ENCODE measurements around the gene SH3D21.

SH3D21 gene

DNA sequence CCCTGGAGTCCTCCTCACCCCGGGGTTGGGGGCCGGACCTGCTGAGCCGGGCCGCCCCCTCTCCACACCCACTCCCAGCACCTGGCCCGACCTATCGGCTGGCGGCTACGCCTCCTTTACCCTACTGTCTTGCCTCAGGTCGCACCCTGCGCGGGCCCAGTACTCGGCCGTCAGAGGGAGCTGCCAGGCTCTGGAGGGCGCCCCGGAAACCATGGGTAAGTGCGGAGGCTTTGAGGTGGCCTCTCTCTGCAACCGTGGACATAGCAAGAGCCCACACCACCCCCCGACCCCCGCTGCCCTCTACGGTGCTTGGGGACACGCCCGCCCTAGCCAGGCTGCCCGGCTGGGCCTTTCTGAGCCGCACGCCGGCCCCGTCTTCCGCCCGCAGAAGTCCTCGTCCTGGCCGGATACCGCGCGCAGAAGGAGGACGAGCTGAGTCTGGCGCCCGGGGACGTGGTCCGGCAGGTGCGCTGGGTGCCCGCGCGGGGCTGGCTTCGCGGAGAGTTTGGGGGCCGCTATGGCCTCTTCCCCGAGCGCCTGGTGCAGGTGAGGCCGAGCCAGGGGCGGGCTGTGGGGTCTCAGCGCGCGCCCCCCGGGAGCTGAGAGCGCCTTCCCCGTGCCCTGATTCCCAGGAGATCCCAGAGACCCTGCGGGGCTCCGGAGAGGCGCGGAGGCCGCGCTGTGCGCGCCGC, at the start of gene SH3D21:
Gene SH3D21 (plus strand): TSS at position 159 of the 692 bp plus-strand sequence. CDS start 53 bp downstream, at position 212.
- no peak for DNase-seq

DNA sequence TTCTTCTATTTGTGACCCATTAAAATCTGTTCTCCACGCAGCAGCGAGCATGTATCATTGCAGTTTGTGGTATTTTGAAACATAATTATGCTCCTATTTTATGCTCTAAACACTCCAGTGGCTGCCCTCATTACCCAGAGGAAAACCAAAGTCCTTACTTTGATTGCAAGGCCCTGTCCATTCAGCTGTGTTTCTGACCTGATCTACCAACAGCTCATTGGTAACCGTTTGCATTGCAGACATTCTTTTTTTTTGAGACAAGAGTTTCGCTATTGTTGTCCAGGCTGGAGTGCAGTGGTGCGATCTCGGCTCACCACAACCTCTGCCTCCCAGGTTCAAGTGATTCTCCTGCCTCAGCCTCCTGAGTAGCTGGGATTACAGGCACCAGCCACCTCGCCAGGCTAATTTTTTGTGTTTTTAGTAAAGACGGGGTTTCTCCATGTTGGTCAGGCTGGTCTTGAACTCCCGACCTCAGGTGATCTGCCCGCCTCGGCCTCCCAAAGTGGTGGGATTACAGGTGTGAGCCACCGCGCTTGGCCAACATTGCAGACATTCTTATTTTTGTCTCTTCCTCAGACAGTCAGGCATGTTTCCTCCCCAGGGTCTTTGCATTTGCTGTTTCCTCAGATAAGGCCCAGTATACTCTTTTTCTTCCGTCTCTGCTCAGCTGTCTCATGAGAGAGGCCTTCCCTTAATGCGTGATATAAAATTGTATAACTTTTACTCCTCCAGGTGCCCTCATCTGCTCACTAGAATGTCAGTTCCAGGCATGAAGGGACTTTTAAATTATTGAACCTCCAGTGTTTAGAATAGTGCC, 49.4 kb upstream of the SH3D21 start:
- no peak for DNase-seq

DNA sequence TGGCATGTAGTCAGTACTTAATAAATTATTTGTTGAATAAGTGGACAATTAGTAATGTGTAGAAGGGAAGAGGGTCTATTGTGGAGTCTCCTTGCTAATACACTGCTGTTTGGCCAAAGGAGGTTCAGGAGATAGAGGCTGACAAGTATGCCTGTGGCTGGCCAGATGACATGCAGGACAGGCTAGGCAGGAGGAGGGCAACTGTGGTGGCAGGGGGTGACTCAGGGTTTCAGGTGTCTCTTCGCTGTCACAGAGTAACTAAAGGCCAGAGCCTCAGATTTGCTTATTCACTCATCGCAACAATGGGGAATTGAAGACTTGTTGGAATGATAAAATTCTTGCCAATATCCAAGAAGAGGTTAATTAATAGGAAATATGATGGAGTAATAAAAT, 48.8 kb upstream of the SH3D21 start:
- DNase-seq = no peak

GRCh38 chr1:36258960-36259344, 47.2 kb upstream of the SH3D21 start:
- no peak for DNase-seq

DNA sequence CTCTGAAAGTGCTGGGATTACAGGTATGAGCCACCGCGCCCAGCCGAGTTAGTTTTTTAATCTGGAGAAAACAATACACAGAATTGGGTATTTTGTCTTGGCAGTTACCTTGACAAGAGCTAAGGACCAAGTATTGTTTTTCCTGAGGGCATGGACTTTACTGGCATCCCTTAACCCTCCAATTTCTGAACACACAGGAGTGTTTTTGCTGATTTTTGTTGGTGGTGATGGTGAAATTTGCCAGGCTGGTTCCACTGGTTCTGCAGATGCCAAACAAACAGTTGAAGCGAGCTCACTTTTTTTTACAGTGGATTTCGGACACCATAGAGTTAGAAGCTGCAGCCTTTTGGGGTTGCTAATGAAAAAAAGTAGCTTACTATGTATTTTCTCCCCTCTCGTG, 37.2 kb upstream of the SH3D21 start:
- DNase-seq = no peak

GRCh38 chr1:36269408-36269838, 36.7 kb upstream of the SH3D21 start:
- DNase-seq = no peak

GRCh38 chr1:36273024-36273423, 33.1 kb upstream of the SH3D21 start:
- DNase-seq = no peak

DNA sequence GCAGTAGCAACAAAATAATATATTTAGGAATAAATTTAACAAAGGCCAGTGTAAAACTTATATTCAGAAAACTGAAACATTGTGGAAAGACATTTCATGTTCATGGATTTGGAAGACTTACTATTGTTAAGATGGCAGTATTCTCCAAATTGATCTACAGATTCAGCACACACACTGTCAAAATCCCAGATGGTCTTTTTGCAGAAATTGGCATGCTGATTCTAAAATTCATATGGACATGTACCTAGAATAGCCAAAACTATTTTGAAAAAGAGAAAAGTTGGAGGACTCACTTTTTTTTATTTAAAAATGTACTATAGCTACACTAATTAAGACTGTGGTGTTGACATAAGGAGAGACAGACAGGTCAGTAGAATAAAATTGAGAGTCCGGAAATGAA, 32.0 kb upstream of the SH3D21 start:
- no peak for DNase-seq

DNA sequence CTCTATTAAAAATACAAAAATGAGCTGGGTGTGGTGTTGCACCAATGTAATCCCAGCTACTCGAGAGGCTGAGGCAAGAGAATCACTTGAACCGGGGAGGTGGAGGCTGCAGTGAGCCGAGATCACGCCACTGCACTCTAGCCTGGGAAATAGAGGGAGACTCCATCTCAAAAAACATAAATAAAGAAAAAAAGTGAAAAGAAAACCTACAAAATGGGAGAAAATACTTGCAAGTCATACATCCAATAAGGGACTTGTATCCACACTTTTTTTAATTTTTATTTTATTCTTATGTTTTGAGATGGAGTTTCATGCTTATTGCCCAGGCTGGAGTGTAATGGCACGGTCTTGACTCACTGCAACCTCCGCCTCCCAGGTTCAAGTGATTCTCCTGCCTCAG, 29.5 kb upstream of the SH3D21 start:
- no peak for DNase-seq

DNA sequence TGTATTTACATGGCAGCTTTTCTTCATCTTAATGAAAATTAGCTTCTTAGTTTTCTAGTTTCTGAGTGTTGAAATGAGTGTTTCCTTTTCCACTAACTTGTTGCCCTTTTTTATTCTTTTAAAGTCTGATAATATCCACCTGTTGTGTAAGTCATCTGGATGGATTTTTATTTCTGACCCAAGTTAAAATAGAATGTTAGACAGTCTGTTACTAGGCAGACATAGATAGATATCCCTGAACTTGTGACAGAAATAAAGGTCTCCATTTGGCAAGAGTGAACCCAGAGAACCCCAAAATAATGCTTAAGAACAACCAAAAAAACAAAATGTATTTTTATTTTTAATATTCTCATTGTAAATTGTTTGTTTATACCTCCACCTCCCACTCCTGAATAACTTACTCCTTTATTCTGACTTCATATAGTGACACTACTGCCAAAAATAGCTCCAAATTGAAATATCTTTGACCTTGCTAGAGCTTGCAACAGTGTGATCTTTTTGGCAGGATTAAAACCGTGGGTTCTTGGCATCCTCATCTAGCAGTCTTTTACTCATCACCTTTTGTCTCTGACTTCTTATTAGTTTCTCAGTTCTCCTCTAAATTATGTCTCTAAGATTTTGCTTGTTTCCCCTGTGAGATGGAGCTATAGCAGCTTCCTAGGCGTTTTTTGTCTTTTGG, 26.9 kb upstream of the SH3D21 start:
- DNase-seq = no peak

- DNase-seq = no peak
Measured at GRCh38 chr1:36279789-36280296, 26.3 kb upstream of the SH3D21 start.

GRCh38 chr1:36284061-36284460, 22.1 kb upstream of the SH3D21 start:
- DNase-seq = no peak

DNA sequence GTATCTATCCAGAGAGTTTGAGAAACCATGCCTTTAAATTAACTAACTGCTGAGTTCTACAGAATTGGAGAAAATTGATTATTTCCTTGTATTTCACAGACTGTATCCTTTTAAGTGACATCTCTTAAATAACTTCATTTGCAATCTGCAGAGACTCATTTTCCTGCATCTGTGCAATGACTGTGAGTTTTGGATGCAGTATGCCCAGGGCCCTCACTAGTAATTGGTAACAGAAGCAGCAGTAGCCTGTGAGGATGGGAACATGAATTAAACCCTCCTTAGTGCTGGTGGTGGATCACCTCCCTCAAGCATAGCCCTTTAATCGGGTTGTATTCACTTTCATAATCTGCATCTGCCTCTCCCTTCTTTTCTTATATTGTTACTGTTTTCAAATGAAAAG, 21.7 kb upstream of the SH3D21 start:
- DNase-seq = no peak

GRCh38 chr1:36285443-36286101, 20.6 kb upstream of the SH3D21 start:
- DNase-seq = peak; percentile 30

DNA sequence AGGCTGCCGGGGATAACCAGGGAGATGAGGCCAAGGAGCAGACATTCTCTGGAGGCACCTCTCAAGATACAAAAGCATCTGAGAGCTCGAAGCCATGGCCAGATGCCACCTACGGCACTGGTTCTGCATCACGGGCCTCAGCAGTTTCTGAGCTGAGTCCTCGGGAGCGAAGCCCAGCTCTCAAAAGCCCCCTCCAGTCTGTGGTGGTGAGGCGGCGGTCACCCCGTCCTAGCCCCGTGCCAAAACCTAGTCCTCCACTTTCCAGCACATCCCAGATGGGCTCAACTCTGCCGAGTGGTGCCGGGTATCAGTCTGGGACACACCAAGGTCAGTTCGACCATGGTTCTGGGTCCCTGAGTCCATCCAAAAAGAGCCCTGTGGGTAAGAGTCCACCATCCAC, 19.4 kb upstream of the SH3D21 start:
- DNase-seq = no peak

GRCh38 chr1:36287595-36287994, 18.6 kb upstream of the SH3D21 start:
- DNase-seq = no peak

DNA sequence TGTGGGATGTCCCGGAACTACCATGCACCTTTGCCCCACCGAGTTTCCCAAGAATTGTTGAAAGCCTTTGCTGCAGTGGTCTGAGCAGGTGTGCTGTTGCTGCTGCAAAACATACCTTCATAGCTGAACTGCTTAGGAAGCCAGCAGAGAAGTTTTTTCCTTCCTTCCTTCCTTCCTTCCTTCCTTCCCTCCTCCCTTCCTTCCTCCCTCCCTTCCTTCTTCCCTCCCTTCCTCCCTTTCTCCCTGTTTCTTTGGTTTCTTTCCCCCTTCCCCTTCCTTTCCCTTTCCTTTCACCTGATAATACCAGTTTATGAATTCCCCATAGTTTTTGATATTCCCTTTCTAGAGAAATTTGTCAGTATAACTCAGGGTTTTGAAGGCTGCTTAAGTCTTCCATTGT, 10.8 kb upstream of the SH3D21 start:
- no peak for DNase-seq

DNA sequence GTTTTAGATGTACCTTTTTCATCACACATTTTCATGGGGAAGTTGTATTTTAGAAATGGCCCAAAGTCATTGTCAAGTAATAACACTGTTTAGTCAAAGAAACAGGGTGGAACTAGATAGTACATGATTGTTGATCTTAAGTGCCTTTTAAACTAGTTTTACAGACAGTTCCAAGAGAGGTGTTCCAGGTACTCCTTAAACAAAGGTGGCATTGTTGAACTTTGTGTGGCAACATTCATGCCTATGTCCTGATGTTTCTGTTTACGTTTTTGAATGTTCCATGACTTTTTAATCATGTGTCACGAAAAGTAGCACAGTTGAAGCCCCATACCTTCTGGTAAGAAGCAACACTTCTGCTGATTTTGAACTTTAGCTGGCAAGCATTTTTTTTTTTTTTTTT, 9.1 kb upstream of the SH3D21 start:
- DNase-seq = no peak

- no peak for DNase-seq
Measured at GRCh38 chr1:36298640-36299039, 7.5 kb upstream of the SH3D21 start.

DNA sequence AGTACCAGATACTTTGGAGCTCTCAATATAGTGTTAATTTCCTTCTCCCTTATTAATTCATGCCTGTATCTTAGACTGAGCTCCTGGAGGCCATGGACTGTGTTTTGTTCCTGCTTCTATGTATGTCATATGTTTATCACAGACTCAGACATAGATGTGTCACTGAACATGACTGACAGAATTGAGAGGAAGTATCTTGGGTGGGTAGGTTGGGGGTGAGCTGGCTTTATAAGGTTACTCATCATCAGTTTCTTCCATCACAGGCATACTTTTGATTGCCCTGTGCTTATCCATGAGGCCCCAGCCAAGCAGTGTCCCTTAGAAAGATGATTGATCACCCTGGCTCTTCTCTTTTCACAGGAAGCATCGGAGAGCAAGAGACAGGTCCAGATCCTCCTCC, 5.6 kb upstream of the SH3D21 start:
- DNase-seq = no peak

GRCh38 chr1:36301220-36301619, 4.9 kb upstream of the SH3D21 start:
- DNase-seq = no peak

- no peak for DNase-seq
Measured at GRCh38 chr1:36303244-36303643, 2.9 kb upstream of the SH3D21 start.
